Activated T-helper 9 cell treated with anti-CD3 and anti-CD28 coated beads, Interleukin-2, amount 50 U/mL, for 16 hours (primary cell): Measurements from ENCODE around the gene MFSD1.
"Not testable (repeated sequence)": the region's sequence is repeated elsewhere in the genome, so short reads cannot be mapped to it uniquely, and the experiment has no call there.

Experiments
- DNase-seq: peaks from one replicate; pipeline ENCODE4 v3.0.0-alpha.2; 2020; ENCODE audit warnings: low read depth

The MFSD1 gene

DNA sequence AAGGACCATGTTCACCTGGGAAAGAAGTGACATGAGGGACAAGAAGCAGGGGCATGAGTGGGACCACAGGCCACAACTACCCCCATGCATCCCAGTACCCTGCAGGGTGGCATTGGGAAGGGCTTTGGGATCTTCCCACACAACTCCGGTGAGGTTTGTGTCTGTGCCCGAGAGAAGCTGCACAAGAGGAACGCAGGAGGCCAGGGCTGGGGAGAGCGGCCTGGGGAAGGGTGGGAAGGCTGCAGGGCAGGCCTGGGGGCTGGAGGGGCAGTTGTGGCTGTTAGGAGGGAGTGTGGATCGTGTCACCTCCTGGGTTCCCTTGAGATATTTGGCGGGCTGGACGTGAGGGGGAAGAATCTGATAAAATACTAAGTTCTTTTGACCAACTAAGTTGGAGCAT lies 25.3 kb upstream of the MFSD1 start:
- no peak for DNase-seq

DNA sequence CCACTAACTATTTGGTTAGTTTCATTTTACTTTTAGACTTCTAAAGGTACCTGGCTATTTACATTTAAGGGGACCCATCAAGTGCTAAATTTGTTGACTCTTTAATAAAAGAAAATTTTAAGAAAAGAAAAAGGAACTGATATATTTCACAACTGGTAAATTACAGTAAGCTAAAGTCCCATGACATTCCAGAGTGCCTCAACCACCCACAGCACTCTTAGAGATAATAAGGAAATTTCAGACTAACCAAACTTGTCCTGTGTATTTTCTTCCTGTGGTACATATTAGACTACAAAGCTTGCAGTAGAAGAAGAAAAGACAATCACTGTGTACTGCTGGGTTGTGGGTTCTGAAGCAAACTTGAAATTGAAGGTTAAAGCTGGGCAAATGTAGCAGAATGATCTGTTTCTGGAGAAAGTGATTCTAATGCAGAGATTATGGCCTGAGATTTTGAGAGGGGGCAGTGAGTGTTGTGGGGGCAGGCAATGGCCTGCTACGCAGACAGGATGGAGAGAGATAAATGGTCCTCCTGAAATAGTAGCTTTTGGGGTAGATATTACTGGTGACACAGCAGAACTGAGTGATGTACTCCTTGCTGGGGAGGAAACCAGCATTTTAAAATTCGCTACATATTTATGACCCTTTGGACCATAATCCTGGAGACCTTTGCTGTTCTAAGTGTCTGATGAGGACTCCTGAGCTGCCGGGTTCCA lies 24.5 kb upstream of the MFSD1 start:
- DNase-seq = no peak

DNA sequence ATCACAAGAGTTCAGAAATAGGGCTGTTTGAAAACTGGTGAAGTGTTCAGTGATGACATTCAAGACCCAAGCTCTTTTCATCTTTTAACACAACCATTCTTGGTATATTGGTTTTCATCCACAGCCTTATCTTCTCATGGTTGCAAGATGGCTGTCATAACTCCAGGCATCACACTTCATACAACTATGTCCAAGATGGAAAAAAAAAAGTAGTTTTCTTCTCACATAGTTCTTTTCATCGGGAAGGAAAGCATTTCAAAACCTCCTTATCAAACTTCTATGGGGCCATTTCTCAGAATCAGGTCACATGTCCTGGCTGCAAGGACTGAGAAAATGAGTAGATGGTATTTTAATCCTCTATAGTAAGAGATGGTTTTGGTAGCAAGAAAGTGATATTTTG lies 21.1 kb upstream of the MFSD1 start:
- DNase-seq = no peak

DNA sequence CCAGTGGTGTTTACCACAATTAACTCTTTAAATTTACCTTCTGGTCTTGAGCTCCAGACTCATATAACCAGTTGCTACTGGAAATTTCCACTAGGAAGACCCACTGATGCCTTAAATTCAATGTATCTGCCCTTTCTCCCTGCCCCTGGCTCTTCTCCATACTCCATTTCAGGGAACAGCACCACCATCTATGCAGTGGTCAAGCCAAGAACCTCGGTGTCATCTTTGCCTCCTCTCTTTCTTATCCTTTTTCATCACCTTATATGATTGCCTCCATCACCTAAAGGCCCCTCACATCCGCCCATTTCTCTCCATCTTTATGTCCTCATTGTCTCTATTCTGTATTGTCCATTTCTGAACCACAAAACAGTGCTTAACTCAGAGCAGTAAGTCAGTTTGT lies 20.7 kb upstream of the MFSD1 start:
- DNase-seq = no peak

DNA sequence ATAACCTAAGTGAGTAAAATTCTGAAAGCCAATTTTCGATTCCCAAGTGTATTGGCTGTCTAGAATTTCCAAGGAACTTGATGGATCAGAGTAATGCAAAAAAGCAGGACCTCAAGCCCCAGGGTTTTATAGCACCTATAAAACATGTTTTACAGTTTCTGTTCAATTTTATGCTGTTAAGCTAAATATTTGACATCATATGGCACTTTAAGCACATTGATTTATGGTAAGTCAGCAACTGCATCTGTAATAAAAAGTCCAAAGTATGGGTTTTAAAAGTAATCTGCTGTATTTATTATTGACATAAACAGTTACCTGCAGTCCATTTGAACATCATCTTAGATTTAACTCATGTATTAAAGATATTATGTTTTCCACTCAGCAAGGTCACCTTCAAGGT lies 20.0 kb upstream of the MFSD1 start:
- no peak for DNase-seq

DNA sequence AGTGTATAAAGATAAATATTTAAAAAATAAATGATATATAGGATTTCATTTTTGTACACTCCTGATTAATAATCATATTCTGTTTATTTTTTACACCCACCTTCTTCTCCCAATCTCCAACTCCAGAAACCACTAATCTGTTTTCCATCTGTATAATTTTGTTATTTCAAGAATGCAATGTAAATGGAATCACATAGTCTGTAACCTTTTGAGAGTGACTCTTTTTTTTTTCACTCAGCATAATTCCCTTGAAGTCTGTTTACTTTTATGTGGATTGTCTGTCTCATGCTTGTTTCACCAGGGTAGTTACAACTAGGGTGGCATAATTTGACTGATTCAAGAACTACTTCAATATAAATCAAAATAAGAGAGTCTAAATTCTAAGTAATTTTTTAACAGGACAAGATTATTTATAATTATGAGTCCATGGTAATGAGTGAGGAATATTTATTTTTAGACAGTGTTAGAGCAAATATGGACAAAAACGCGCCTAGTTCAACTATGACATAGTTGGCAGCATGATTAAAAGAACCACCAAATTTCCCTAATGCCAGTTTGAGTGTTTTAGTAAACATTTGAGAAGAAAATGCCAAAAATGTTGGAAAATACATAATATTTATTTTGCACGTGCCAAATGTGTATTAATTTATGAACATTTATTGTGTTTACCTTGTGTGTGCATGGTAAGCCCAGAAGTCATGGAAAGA lies 19.4 kb upstream of the MFSD1 start:
- no peak for DNase-seq

DNA sequence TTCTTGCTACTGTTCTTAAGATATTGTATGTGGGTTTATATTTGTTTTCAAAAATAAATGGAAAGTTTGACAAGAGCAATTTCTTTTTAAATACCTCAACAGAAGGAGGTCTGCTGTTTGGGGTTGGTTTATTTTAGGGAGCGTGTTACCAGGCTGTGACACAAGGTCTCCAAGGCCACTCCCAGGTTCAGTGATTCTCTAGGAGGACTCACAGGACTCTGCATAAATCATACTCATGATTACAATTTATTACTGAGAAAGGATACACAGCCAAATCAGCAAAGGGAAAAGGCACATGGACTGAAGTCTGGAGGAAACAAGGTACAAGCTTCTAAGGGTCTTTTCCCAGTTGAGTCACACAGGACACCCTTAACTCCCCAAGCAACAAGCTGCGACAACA lies 18.8 kb upstream of the MFSD1 start:
- no peak for DNase-seq

DNA sequence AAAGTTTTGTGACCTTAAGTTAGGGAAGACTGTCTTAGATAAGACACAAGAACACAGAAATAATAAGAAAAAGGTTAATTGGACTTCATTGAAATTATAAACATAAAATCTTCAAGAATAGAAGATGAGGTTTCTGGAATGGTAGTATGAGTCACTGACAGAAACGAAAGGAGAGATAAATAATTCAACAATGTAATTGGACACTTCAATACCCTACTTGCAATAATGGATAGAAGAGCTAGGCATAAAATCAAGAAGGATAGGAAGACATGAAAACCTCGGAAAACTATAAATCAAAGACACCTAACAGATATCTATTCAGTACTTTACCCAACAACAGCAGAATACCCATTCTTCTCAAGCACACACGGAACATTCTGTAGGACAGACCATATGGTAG lies 15.9 kb upstream of the MFSD1 start:
- no peak for DNase-seq

DNA sequence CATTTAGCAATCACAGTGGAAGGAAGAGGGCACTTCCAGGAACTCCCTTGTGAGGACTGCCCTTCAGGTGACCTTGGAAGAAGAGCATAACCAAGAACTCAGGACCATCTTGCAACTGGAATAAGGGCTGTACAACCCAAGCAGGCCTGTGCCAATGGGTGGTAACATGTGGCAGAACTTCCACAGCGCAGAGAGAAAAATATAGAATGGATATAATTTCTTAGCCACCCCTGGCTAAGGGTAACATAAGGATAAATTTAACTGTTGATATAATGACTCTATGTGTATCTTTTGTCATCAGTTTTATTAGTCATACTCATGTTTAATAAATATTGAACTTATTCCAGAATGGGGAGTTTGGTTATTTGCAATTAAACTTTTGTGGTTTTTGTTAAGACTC lies 13.4 kb upstream of the MFSD1 start:
- no peak for DNase-seq

DNA sequence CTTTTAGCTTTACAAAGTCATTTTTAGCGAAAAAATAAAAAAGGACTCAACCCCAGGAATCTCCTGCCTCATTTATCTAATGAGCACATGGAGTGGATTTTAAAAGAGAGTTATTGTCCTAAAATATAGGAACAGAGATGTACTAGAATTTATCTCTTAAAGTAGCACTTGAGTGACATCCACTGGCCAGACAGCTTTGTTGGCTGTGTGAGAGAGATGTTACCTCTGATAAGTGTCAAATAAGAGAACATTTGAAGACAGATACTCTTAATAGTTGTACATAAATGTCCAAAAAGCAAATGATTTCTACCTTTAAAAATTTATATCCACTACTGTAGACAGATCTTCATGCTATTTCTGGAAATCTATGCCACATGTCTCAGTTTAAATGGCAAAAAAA lies 12.3 kb upstream of the MFSD1 start:
- no peak for DNase-seq

DNA sequence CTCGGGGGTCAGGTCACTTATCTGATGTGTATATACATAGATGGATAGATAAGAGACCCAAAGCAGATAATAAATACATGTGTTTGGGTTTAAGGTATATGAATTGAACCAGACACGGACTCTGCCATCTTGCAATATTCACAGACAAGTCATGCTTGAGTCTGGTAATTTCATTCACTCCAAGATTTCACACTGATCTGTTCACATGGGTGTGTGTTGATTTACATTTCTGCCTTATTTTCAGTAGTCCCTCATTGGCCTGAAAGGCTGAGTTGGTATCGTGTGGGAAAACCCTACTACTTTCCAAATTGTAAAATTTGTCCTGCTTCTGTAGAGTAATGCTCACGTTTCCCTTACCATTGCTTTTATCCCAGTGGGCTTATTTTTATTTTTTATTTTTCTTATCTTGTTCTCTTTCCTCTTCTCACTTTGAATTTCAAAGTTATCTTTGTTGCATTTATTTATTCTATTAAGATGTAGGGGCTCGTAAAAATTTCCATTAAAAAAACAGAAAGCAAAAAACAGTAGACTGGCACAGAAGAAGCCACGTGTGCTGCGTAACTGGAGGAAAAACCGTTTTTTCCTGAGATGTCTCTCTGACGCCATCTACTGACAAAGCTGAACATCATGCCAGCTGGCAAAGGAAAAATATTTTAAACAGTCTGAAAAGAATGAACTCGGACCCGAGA lies 10.8 kb upstream of the MFSD1 start:
- no peak for DNase-seq

DNA sequence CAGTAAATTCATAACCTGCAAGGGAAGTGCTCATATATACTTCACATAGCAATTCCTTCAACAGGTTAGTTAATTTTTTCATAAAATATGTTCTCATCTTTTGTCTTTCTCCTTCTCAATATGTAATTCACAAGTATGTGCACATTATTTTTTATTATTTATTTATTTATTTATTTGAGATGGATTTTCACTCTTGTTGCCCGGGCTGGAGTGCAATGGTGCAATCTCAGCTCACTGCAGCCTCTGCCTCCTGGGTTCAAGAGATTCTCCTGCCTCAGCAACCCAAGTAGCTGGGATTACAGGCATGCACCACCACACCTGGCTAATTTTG lies 10.3 kb upstream of the MFSD1 start:
- not testable (repeated sequence) for DNase-seq

DNA sequence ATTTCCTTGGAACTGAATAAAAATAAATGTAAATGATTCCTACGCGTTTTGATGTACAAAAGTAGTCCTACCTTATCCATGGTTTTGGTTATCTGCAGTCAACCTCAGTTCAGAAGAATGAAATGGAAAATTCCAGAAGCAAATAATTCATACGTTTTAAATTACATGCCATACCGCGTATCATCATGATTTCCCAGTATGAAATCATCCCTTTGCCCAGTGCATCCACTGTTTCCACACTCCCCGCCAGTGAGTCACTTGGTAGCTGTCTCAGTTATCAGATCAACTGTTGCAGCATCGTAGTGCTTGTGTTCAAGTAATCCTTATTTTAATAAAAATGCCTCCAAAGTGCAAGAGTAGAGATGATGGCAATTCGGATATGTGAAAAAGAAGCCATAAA lies 9.1 kb upstream of the MFSD1 start:
- no peak for DNase-seq

DNA sequence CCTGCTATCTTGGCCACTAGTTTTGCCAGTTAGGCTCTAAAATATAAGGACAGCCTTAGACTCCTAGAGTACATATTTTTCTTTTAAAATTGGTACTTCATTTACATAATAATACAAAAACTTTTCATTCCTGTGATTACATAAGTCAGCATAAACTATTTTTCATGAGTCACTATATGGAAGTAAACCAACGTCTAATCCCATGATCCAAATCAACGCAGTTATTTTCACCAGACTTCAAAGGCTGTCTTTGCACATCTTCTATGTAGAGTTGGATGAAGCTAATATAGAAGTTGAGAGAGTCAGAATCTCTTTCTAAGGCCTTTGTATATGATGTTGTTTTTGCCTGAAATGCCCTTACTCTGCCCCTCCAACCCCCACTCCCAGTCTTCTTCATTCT lies 7.6 kb upstream of the MFSD1 start:
- no peak for DNase-seq

DNA sequence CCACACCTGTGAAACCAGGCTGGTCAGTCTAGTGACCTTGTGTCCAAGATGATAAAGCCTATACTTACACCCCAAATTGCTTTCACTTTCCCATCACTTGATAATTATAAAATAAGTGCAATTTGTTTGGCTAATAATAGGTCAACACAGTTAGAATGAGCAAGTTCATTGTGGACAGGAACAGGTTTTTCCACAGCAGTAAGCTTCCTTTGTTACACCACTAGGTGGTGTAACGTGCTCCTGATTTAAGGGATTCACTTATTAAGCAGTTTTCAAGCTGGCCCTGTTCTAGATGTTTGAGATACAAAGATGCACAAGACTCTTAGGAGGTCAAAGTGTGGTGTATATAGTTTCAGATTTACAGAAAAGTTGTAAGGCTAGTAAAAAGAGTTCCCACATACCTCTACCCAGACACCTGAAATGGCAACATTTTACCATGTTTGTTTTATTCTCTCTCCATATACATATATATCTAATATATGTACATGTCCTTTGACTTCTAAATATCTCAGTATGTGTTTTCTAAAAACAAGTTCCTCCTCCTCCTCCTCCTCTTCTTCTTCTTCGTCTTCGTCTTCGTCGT lies 6.8 kb upstream of the MFSD1 start:
- no peak for DNase-seq

DNA sequence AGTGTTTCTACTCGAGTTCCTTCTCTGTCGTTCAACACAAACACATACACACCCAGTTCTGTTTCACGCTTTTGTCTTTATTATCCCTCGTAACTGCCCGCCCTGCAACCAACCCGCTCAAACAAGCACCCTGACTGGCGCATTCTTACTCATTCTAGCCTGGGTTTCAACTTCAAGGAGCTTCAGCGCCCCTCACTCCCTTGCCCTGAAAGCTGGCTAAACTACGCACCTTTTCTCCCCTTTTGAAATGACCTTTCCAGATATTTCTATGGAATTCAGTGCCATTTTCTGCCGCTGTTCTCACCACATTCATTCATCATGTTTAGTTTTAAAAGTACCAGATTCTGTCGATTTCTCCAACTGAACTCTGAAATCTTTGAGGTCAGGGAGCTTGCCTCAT lies 653 bp upstream of the MFSD1 start:
- DNase-seq = no peak

DNA sequence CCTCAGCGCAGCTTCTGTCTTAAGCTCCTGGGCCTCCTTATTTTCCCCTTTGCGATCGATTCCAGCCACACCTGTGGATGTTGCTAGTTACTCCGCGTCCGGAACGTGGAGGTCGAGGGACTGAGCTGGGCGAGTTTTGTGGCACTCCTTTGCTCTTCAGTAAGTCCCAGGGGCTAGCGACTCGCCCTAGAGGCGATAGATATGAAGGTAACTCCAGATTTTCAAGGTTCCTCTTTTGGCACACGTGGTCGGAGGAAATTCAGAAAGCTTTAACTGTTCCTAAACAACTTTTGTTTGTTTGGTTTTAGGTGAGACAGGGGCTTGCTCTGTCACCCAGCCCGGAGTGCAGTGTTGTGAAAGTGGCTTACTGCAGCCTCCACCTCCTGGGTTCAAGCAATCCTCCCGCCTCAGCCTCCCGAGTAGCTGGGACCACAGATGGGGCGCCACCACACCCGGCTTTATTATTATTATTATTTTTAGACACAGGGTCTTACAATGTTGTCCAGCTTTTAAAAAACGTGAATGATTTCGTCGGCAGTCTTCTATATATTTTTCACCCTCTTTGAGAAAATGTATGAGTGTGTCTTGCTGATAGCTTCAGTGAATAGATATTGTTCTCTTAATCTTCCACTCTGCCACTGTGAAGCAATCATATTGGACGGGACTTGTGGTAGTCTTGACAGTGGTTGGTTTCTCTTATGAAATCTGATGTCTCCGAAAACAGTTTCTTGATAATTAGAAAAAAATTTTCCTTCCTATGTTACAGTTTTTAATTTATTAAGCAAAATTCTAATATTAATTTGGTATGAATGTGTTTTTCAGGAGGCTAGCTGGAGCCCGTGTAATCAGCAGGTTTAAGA lies 785 bp downstream of the MFSD1 start:
- DNase-seq = no peak

DNA sequence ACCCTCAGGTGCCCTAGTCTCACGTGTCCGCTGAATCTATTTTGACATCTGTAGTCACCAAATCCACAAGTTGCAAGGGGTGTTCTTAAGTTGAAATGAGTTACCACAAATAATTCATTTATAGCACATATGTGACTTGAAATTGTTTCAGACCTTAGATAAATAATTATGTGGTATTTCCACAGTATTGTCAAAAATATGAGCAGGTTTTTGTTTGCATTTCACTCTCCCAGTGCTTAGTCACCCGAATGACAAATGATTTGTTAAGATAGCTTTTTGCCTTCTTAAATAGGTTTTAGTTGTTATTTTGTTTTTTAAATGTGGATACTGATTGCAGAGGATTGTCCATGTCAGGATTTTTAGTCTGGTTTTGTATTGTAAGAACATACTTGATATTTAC lies 2.6 kb downstream of the MFSD1 start:
- DNase-seq = no peak

DNA sequence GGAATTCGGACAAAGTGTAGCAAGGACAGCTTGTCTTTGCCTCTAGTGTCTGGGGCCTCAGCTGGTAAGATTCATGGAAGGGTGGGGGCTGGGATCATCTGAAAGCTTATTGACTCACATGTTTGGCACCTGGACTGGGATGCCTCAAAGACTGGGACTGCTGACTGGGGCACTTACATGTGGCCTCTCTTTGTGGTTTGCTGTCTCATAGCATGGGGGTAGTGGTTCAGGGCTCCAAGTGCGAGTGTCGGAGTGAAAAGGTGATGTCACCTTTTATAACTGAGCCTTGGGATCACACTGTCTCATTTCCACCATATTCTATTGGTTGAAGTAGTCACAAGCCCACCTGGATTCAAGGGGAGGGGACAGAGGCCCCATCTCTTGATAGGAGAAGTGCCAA lies 6.8 kb downstream of the MFSD1 start:
- DNase-seq = no peak

DNA sequence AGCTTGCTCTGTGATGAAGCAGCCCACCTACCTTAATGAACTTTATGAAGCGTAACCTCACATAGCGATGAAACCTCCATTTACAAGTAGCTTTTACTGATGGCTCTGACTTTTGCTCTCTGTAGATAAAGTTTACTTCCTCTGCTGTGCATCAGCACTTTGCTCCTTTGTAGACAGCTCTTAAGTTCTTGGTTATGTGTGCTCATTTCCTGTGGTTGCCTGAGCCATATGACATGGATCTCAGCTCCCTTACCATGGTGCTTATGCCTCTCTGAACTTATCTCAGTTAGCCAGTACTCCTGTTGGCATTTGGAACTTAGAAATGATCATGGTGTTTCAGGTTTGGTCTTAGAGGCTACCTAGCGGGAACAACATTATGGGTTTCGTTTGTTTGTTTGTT lies 7.8 kb downstream of the MFSD1 start:
- no peak for DNase-seq

DNA sequence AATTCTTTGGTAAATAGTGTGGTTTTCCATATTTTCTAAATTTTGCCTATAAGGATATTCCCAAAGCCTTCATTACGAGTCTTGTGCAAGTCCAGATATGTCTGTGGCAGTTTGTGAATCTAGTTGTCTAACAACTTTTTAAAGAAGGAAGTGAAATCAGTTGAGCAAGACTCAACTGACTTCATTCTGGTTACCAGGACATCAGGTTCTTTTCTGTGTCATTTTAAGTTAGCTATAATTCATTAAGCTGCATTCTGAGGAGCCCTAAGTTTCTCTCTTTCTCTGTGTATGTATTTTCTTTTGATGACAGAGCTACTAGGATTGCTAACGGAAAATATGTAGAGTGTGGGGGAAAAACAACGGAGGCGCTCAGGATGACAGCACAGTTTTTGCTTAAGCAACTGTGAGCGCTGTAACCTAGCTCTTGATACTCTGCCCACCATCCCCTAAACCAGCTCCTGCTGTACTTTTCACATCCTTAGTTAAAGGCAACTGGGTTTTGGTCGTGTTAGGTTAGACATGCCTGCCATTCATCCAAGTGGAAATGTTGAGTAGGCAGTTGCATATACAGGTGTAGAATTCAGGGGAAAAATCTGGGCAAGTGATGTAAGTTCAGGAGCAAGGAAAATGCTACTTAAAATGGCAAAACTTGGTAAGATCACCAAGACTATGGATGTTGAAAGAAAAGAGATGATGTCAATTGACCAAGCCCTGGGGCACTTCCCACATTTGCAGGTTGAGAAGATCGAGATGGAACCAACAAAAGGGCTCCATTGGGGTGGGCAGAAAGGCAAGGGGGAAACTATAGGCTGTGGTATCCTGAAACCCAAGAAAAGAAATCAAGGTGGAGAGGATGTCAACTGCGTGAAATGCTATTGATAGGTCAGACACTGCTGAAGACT lies 9.2 kb downstream of the MFSD1 start:
- no peak for DNase-seq
